DMS153 treated with DMSO at 0.1 percent for 48 hours (cell line): ENCODE results near the gene OLFML3.
"Not testable (repeated sequence)": the region's sequence is repeated elsewhere in the genome, so short reads cannot be mapped to it uniquely, and the experiment has no call there.

Experiments
- DNase-seq: peaks from one replicate; lab custom pipeline; 2025; ENCODE audit not compliant: unreplicated experiment; lab: John Stamatoyannopoulos, UW

OLFML3 gene

GRCh38 chr1:113991467-113991997, 12.3 kb downstream of the OLFML3 start:
- no peak for DNase-seq

- no peak for DNase-seq
Measured at GRCh38 chr1:113993072-113993471, 13.8 kb downstream of the OLFML3 start.

- DNase-seq, result no peak
Measured at GRCh38 chr1:113993766-113994165, 14.5 kb downstream of the OLFML3 start.

- no peak for DNase-seq
Measured at GRCh38 chr1:113995382-113995781, 16.1 kb downstream of the OLFML3 start.

GRCh38 chr1:113998361-113998760, 19.1 kb downstream of the OLFML3 start:
- DNase-seq, result no peak

GRCh38 chr1:113999233-113999632, 20.0 kb downstream of the OLFML3 start:
- DNase-seq, result no peak

GRCh38 chr1:113999799-114000198, 20.5 kb downstream of the OLFML3 start:
- DNase-seq, result no peak

GRCh38 chr1:114000406-114000805, 21.1 kb downstream of the OLFML3 start:
- no peak for DNase-seq

GRCh38 chr1:114002492-114003239, 23.4 kb downstream of the OLFML3 start:
- DNase-seq, result no peak

- DNase-seq, result no peak
Measured at GRCh38 chr1:114003431-114003830, 24.2 kb downstream of the OLFML3 start.

GRCh38 chr1:114006825-114007224, 27.6 kb downstream of the OLFML3 start:
- not testable (repeated sequence) for DNase-seq

GRCh38 chr1:114008480-114008941, 29.2 kb downstream of the OLFML3 start:
- no peak for DNase-seq

GRCh38 chr1:114008993-114009392, 29.7 kb downstream of the OLFML3 start:
- no peak for DNase-seq

- DNase-seq, result no peak
Measured at GRCh38 chr1:114009393-114009792, 30.1 kb downstream of the OLFML3 start.

- no peak for DNase-seq
Measured at GRCh38 chr1:114010433-114011184, 31.3 kb downstream of the OLFML3 start.

GRCh38 chr1:114011796-114012195, 32.5 kb downstream of the OLFML3 start:
- no peak for DNase-seq

GRCh38 chr1:114015075-114015474, 35.8 kb downstream of the OLFML3 start:
- DNase-seq, result no peak

- DNase-seq, result not testable (repeated sequence)
Measured at GRCh38 chr1:114019724-114020123, 40.5 kb downstream of the OLFML3 start.

- DNase-seq, result no peak
Measured at GRCh38 chr1:114021665-114022099, 42.4 kb downstream of the OLFML3 start.

- DNase-seq, result no peak
Measured at GRCh38 chr1:114022877-114023276, 43.6 kb downstream of the OLFML3 start.

GRCh38 chr1:114023377-114023776, 44.1 kb downstream of the OLFML3 start:
- no peak for DNase-seq

- DNase-seq, result no peak
Measured at GRCh38 chr1:114024049-114024448, 44.8 kb downstream of the OLFML3 start.
